ENCODE measurements around the gene IPO4.

DNA sequence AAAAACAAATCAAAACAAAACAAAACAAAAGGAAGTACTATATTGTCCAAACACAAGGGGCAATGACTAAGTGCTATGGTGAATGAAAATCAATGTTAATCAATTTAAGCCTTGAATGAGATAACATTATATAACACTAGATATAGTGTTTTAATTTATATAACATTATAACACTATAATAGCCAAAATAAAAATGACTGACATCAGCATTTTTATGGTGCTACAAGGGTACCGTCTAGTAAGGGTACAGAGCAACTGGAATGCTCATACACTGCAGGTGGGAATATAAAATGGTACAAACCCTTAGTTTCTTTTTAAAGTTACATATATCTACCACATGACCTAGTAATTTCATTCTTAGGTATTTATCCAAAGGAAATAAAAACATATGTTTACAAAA lies 37.9 kb upstream of the IPO4 start:
- TF ChIP-seq, protein P1, sequence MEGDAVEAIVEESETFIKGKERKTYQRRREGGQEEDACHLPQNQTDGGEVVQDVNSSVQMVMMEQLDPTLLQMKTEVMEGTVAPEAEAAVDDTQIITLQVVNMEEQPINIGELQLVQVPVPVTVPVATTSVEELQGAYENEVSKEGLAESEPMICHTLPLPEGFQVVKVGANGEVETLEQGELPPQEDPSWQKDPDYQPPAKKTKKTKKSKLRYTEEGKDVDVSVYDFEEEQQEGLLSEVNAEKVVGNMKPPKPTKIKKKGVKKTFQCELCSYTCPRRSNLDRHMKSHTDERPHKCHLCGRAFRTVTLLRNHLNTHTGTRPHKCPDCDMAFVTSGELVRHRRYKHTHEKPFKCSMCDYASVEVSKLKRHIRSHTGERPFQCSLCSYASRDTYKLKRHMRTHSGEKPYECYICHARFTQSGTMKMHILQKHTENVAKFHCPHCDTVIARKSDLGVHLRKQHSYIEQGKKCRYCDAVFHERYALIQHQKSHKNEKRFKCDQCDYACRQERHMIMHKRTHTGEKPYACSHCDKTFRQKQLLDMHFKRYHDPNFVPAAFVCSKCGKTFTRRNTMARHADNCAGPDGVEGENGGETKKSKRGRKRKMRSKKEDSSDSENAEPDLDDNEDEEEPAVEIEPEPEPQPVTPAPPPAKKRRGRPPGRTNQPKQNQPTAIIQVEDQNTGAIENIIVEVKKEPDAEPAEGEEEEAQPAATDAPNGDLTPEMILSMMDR (IDR thresholded peaks at IDR 0.05): no peak
- no peak for TF ChIP-seq ZFX (IDR thresholded peaks at IDR 0.05; ENCODE audit: borderline replicate concordance)

All from 22Rv1 (cell line).